Midbrain (tissue), 1 donor: Measurements from ENCODE around the gene ELOVL6.
A peak's percentile ranks its signal among the peaks of the same experiment; 100 is the strongest.

Source experiments
- DNase-seq: peaks from one replicate; lab custom pipeline; 2025; lab: John Stamatoyannopoulos, UW

ELOVL6 gene

GRCh38 chr4:110025718-110026117 lies 172.7 kb downstream of the ELOVL6 start:
- no peak for DNase-seq

GRCh38 chr4:110025056-110025455 lies 173.4 kb downstream of the ELOVL6 start:
- DNase-seq, result no peak

GRCh38 chr4:110022457-110022856 lies 176.0 kb downstream of the ELOVL6 start:
- no peak for DNase-seq

GRCh38 chr4:110020646-110021443 lies 177.6 kb downstream of the ELOVL6 start:
- DNase-seq, result no peak

- no peak for DNase-seq
Measured at GRCh38 chr4:110020139-110020538, 178.3 kb downstream of the ELOVL6 start.

GRCh38 chr4:110019153-110019552 lies 179.3 kb downstream of the ELOVL6 start:
- no peak for DNase-seq

- DNase-seq, result no peak
Measured at GRCh38 chr4:110014233-110014632, 184.2 kb downstream of the ELOVL6 start.

GRCh38 chr4:110012917-110013316 lies 185.5 kb downstream of the ELOVL6 start:
- DNase-seq, result no peak

- DNase-seq, result no peak
Measured at GRCh38 chr4:110010797-110011196, 187.6 kb downstream of the ELOVL6 start.

- no peak for DNase-seq
Measured at GRCh38 chr4:110009550-110009949, 188.9 kb downstream of the ELOVL6 start.

- DNase-seq, result no peak
Measured at GRCh38 chr4:110008540-110008939, 189.9 kb downstream of the ELOVL6 start.

GRCh38 chr4:110007217-110007616 lies 191.2 kb downstream of the ELOVL6 start:
- DNase-seq, result no peak

- DNase-seq, result peak; percentile 81
Measured at GRCh38 chr4:110005461-110006056, 192.9 kb downstream of the ELOVL6 start.

GRCh38 chr4:110004556-110004955 lies 193.9 kb downstream of the ELOVL6 start:
- DNase-seq, result no peak

GRCh38 chr4:110003401-110004187 lies 194.8 kb downstream of the ELOVL6 start:
- no peak for DNase-seq

- no peak for DNase-seq
Measured at GRCh38 chr4:110002326-110002725, 196.1 kb downstream of the ELOVL6 start.

GRCh38 chr4:109999585-109999912 lies 198.9 kb downstream of the ELOVL6 start:
- no peak for DNase-seq

GRCh38 chr4:109998867-109999584 lies 199.4 kb downstream of the ELOVL6 start:
- peak; percentile 77 for DNase-seq

GRCh38 chr4:109996526-109996925 lies 201.9 kb downstream of the ELOVL6 start:
- no peak for DNase-seq
